H1 (cell line): ENCODE data around the gene ACSF3. TPM values are rescaled to one million over a fixed set of nuclear protein-coding genes. Genes with fewer than 3 reads are reported as not detected.
A peak's percentile ranks its signal among the peaks of the same experiment; 100 is the strongest.

ENCODE experiments used
- CTCF ChIA-PET: fragments of 300-600 bp; sonication (Branson Sonifier 250); formaldehyde crosslinking; loops from one replicate; lab custom pipeline; 2021; ENCODE audit not compliant: partially characterized antibody; lab: Charles Lee
- POLR2A ChIA-PET: fragments of 300-600 bp; sonication (Branson Sonifier 250); formaldehyde crosslinking; loops from one replicate; lab custom pipeline; 2021; ENCODE audit warnings: inconsistent platforms; ENCODE audit not compliant: partially characterized antibody; lab: Charles Lee
- DNase-seq, 2 experiments: peaks; one replicate each; pipeline versions ENCODE4 v3.0.0 to v3.0.0-alpha.2; 2010 to 2022; ENCODE audit warnings: low spot score in 2 of 2, low read depth in 1 of 2, mixed read lengths in 1 of 2
- FAIRE-seq: peaks from 2 replicates; lab custom pipeline; 2011; peaks lifted over from hg19 to GRCh38; lab: Jason Lieb, UNC
- H2AFZ ChIP-seq: 2 replicates; pipeline ENCODE4 v1.8.1; 2012; ENCODE audit warnings: low read length, inconsistent platforms
- H2AK5ac ChIP-seq: 2 replicates; pipeline ENCODE4 v1.6.1; 2013; ENCODE audit warnings: low read depth, low read length
- H2BK120ac ChIP-seq: replicated peaks from 2 replicates; pipeline ENCODE3; 2013; ENCODE audit warnings: low read depth, low read length, inconsistent platforms
- H2BK12ac ChIP-seq: 2 replicates; pipeline ENCODE4 v1.6.1; 2013; ENCODE audit warnings: low read depth, low read length
- H2BK15ac ChIP-seq: 2 replicates; pipeline ENCODE4 v1.6.1; 2013; ENCODE audit warnings: low read length
- H2BK20ac ChIP-seq: 2 replicates; pipeline ENCODE4 v1.6.1; 2013; ENCODE audit warnings: low read length
- H2BK5ac ChIP-seq: 2 replicates; pipeline ENCODE4 v1.6.1; 2013; ENCODE audit warnings: low read depth, low read length
- H3K14ac ChIP-seq: 2 replicates; pipeline ENCODE4 v1.6.1; 2013; ENCODE audit warnings: inconsistent platforms; ENCODE audit not compliant: insufficient read length
- H3K18ac ChIP-seq: 2 replicates; pipeline ENCODE4 v1.6.1; 2013; ENCODE audit warnings: low read length; ENCODE audit errors: extremely low read depth
- H3K23ac ChIP-seq: 2 replicates; pipeline ENCODE4 v1.6.1; 2013; ENCODE audit warnings: inconsistent platforms; ENCODE audit not compliant: insufficient read length
- H3K23me2 ChIP-seq: 2 replicates; pipeline ENCODE4 v1.6.1; 2013; ENCODE audit warnings: low read depth, low read length
- H3K27ac ChIP-seq: 2 replicates; pipeline ENCODE4 v1.6.1; 2011; ENCODE audit warnings: low read depth, low read length, inconsistent platforms
- H3K27me3 ChIP-seq, 4 experiments: replicated peaks in 1 of 4; 1 replicate in 1 of 4; 2 replicates in 3 of 4; pipeline versions ENCODE4 v1.6.1 to v1.8.1; 2011 to 2013; ENCODE audit warnings: low read length in 3 of 4, mild to moderate bottlenecking in 3 of 4, inconsistent platforms in 2 of 4, mixed read lengths in 2 of 4, moderate library complexity in 1 of 4; ENCODE audit not compliant: control insufficient read depth in 3 of 4, insufficient read depth in 3 of 4; ENCODE audit errors: extremely low read depth in 1 of 4
- H3K36me3 ChIP-seq, 4 experiments: 2 replicates each; pipeline versions ENCODE4 v1.6.1 to v1.8.1; 2011 to 2013; ENCODE audit warnings: mild to moderate bottlenecking in 4 of 4, low read length in 3 of 4, moderate library complexity in 2 of 4, control low read depth in 1 of 4, inconsistent platforms in 1 of 4; ENCODE audit not compliant: insufficient read depth in 4 of 4, control insufficient read depth in 2 of 4
- H3K4ac ChIP-seq: replicated peaks from 2 replicates; pipeline ENCODE3; 2013; ENCODE audit warnings: low read length, low read depth, mixed read lengths, inconsistent platforms; ENCODE audit not compliant: insufficient read length
- H3K4me1 ChIP-seq, 4 experiments: replicated peaks in 1 of 4; 1 replicate in 1 of 4; 2 replicates in 3 of 4; pipeline versions ENCODE4 v1.6.1 to v1.8.1; 2011 to 2013; ENCODE audit warnings: low read length in 3 of 4, inconsistent platforms in 2 of 4, mixed read lengths in 1 of 4; ENCODE audit not compliant: insufficient read depth in 4 of 4, control insufficient read depth in 3 of 4
- H3K4me2 ChIP-seq, 2 experiments: 2 replicates each; pipeline versions ENCODE4 v1.6.1 to v1.8.1; 2011 to 2013; ENCODE audit warnings: low read depth in 2 of 2, low read length in 2 of 2, control low read depth in 1 of 2, inconsistent platforms in 1 of 2, mild to moderate bottlenecking in 1 of 2; ENCODE audit not compliant: insufficient read depth in 1 of 2
- H3K4me3 ChIP-seq, 4 experiments: fragments of 200-600, 300-600 bp in 1 of 4; sonication (generic), shearing (Covaris generic), sonication (Bioruptor Twin) in 1 of 4; 2 replicates each; pipeline versions ENCODE4 v1.5.1 to v1.8.1; 2011 to 2016; ENCODE audit warnings: low read length in 4 of 4, low read depth in 3 of 4, control low read depth in 2 of 4, inconsistent platforms in 2 of 4, mild to moderate bottlenecking in 2 of 4, mixed read lengths in 1 of 4, moderate library complexity in 1 of 4; ENCODE audit not compliant: insufficient read depth in 2 of 4; ENCODE audit errors: extremely low read depth in 1 of 4
- H3K56ac ChIP-seq: replicated peaks from 2 replicates; pipeline ENCODE3; 2013; ENCODE audit warnings: low read depth, mild to moderate bottlenecking, mixed read lengths, low read length, inconsistent platforms; ENCODE audit not compliant: insufficient read length
- H3K79me1 ChIP-seq: 2 replicates; pipeline ENCODE4 v1.6.1; 2013; ENCODE audit warnings: low read depth, low read length, control low read depth
- H3K79me2 ChIP-seq, 2 experiments: 2 replicates each; pipeline versions ENCODE4 v1.6.1 to v1.8.1; 2012 to 2013; ENCODE audit warnings: low read length in 2 of 2, mild to moderate bottlenecking in 2 of 2, inconsistent platforms in 1 of 2; ENCODE audit not compliant: insufficient read depth in 2 of 2, control insufficient read depth in 1 of 2
- H3K9ac ChIP-seq, 4 experiments: replicated peaks in 1 of 4; 1 replicate in 1 of 4; 2 replicates in 3 of 4; pipeline versions ENCODE4 v1.6.1 to v1.8.1; 2011 to 2013; ENCODE audit warnings: low read depth in 3 of 4, low read length in 3 of 4, control low read depth in 2 of 4, mild to moderate bottlenecking in 2 of 4, moderate library complexity in 2 of 4, inconsistent platforms in 1 of 4; ENCODE audit errors: extremely low read depth in 1 of 4
- H3K9me3 ChIP-seq, 2 experiments: 2 replicates each; pipeline versions ENCODE4 v1.6.1 to v1.8.1; 2012 to 2013; ENCODE audit warnings: mild to moderate bottlenecking in 2 of 2, moderate library complexity in 2 of 2, control low read depth in 1 of 2, inconsistent platforms in 1 of 2, low read depth in 1 of 2, low read length in 1 of 2, mixed read lengths in 1 of 2; ENCODE audit not compliant: insufficient read depth in 2 of 2
- H4K20me1 ChIP-seq, 2 experiments: replicated peaks in 1 of 2; 2 replicates each; pipeline versions ENCODE3 to v1.8.1; 2011 to 2013; ENCODE audit warnings: inconsistent platforms in 2 of 2, low read length in 2 of 2, mild to moderate bottlenecking in 1 of 2; ENCODE audit not compliant: insufficient read depth in 2 of 2, control insufficient read depth in 1 of 2
- H4K5ac ChIP-seq: 2 replicates; pipeline ENCODE4 v1.6.1; 2013; ENCODE audit warnings: low read length, low read depth, mixed read lengths, inconsistent platforms; ENCODE audit not compliant: insufficient read length
- H4K8ac ChIP-seq: 2 replicates; pipeline ENCODE4 v1.8.0; 2013; ENCODE audit warnings: mild to moderate bottlenecking, moderate library complexity, low read length, inconsistent platforms; ENCODE audit not compliant: insufficient read depth; ENCODE audit errors: extremely low read depth
- H4K91ac ChIP-seq: replicated peaks from 2 replicates; pipeline ENCODE3; 2013; ENCODE audit warnings: low read length, mixed read lengths, inconsistent platforms; ENCODE audit not compliant: insufficient read length
- CHD2 ChIP-seq: IDR thresholded peaks from 2 replicates; pipeline ENCODE4 v1.6.1; 2012; ENCODE audit warnings: low read length, improper control_type of control experiment
- EGR1 ChIP-seq: IDR thresholded peaks from 2 replicates; pipeline ENCODE4 v1.6.1; 2011; ENCODE audit warnings: low read depth, low read length, borderline replicate concordance
- FOSL1 ChIP-seq: IDR thresholded peaks from 2 replicates; pipeline ENCODE4 v1.6.1; 2011; ENCODE audit warnings: mild to moderate bottlenecking, low read depth, low read length, moderate library complexity; ENCODE audit not compliant: insufficient read depth
- WGBS, 2 experiments: shearing (Covaris generic) in 1 of 2; methylation state at CpG; one replicate each; pipeline versions ENCODE4 v1.1.6 to v1.1.7; 2013 to 2015; ENCODE audit warnings: low lambda C conversion rate in 2 of 2, mixed read lengths in 2 of 2, inconsistent platforms in 1 of 2, low coverage in 1 of 2, missing lambda C conversion rate in 1 of 2; ENCODE audit not compliant: insufficient replicate concordance in 2 of 2, insufficient coverage in 1 of 2, insufficient read length in 1 of 2; ENCODE audit errors: extremely low coverage in 1 of 2, missing lambda C conversion rate in 1 of 2; 5-methylcytosine and 5-hydroxymethylcytosine counted together
- polyA plus RNA-seq, 7 experiments: library from polyadenylated mRNA; depleted of rRNA in 3 of 7; stranded (reverse) in 5 of 7; unstranded in 2 of 7; fragments of >200 nt in 5 of 7; fragments of 200-250 nt in 2 of 7; gene quantifications; 1 replicate in 5 of 7; 2 replicates in 1 of 7; 4 replicates in 1 of 7; pipeline versions ENCODE4 v1.2.1 to v1.2.3, GENCODE V29; 2011 to 2013; ENCODE audit warnings: missing spikeins in 2 of 7, mixed read lengths in 2 of 7
- total RNA-seq: library from RNA; stranded (reverse); fragmentation: NEBNext Ultra II Directional; extraction: Animal tissue kit (Norgen Biotek cat#: 25700); gene quantifications from 2 replicates; pipeline ENCODE4 v1.2.1, GENCODE V29; 2021

The ACSF3 gene
- total and polyA plus RNA-seq, 2 of the 8 experiments (the other 6 are each of a cell fraction or from before 2014, with no cell fraction given) = 15.6 to 22.9 TPM

DNA sequence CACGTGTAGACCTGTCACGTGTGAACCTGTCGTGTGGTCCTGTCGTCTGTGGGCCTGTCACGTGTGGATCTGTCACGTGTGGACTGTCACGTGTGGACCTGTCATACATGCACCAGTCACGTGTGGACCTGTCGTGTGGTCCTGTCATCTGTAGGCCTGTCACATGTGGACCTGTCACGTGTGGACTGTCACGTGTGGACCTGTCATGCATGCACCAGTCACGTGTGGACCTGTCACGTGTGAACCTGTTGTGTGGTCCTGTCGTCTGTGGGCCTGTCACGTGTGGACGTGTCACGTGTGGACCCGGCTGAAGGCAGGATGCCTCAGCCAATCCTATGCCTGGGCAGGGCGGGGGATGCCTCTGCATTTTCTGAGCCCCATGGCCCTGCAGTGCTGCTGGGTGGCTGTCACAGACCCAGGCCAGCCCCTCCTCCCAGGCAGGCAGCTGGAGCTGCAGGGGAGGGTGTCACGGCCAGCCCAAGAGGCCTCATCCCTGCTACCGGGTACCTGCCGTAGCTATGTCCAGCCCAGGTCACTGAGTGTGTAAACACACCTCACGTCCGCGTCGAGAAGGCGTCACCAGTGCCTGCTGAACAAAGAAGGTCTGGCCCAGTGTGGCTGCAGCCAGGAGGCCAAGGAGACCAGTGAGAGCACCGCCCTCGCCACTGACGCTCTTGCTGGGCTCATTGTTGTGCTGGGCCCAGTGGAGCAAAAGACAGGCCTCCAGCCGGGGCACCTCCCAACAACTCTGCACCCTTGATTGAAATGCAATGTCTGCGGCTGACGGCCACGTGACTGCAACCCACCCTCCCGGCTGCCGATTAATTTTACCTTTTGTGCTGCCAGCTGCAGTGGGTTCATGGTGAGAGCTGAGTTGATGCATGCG is 18.6 kb upstream of the ACSF3 start:
- H3K9me3 ChIP-seq = peaks cover 33 to 49% of the 10 kb centered on the region in 2 experiments
- H3K18ac ChIP-seq = no peak overlapping the region
- H3K79me1 ChIP-seq = no peaks in the 10 kb centered on the region
- H3K4me1 ChIP-seq = no peaks in the 10 kb centered on the region
- H3K27ac ChIP-seq = no peak overlapping the region
- DNase-seq = no peak
- H3K79me2 ChIP-seq = no peaks in the 10 kb centered on the region
- no peak overlapping the region for H2BK120ac ChIP-seq
- TF ChIP-seq EGR1 (peak; percentile 75), CHD2 (no peak), FOSL1 (peak; percentile 63; the same call in 1 of the 2 replicates)
- H2BK5ac ChIP-seq = no peak overlapping the region
- H3K23me2 ChIP-seq = no peaks in the 10 kb centered on the region
- H3K27me3 ChIP-seq = no peaks in the 10 kb centered on the region
- H3K23ac ChIP-seq = no peak overlapping the region
- ChIA-PET CTCF (no interaction called here), POLR2A (no interaction called here)
- no peak overlapping the region for H2BK15ac ChIP-seq
- WGBS, 2 experiments = 91% methylated on average over 36 of the region's 37 CpGs; no CpG with 5 or more reads in 1 of the 2 experiments
- H4K20me1 ChIP-seq = no peaks in the 10 kb centered on the region
- no peak overlapping the region for H2AFZ ChIP-seq
- no peak overlapping the region for H3K4ac ChIP-seq
- H4K8ac ChIP-seq = no peak overlapping the region
- no peak overlapping the region for H4K5ac ChIP-seq
- H3K36me3 ChIP-seq = no peaks in the 10 kb centered on the region
- H3K4me3 ChIP-seq = no peak overlapping the region
- H3K4me2 ChIP-seq = no peak overlapping the region
- H3K9ac ChIP-seq = no peak overlapping the region
- H2BK12ac ChIP-seq = 0 out of 2 replicates have a peak overlapping the region, but pooled peaks have one; percentile 50
- H2BK20ac ChIP-seq = no peak overlapping the region
- no peak overlapping the region for H3K14ac ChIP-seq
- H3K56ac ChIP-seq = no peak overlapping the region
- H4K91ac ChIP-seq = no peak overlapping the region
- H2AK5ac ChIP-seq = no peak overlapping the region
- FAIRE-seq = no peak
